ENCODE measurements around the gene CNTNAP4. TPM values are rescaled to one million over a fixed set of nuclear protein-coding genes. Genes with fewer than 3 reads are reported as not detected.

The CNTNAP4 gene
- polyA plus RNA-seq, 1 donor from 2014 or later, result 75.8 TPM

- no peak overlapping the region for H3K4me3 ChIP-seq (ENCODE audit: low read length)
- no peak overlapping the region for H3K4me2 ChIP-seq (ENCODE audit: low read length)
- no peak overlapping the region for H3K27ac ChIP-seq (ENCODE audit: low read length)
- H3K9me2 ChIP-seq (ENCODE audit: insufficient read depth, low read length), result no peaks in the 10 kb centered on the region
- H2AFZ ChIP-seq (ENCODE audit: low read depth, low read length), result no peak overlapping the region
- no peak overlapping the region for H3K9ac ChIP-seq (ENCODE audit: low read length)
- no peaks in the 10 kb centered on the region for H3K27me3 ChIP-seq (ENCODE audit: insufficient read depth, low read depth, low read length)
- no peaks in the 10 kb centered on the region for H4K20me1 ChIP-seq (ENCODE audit: insufficient read depth)
- no peaks in the 10 kb centered on the region for H3F3A ChIP-seq (ENCODE audit: insufficient read depth, low read length, poor library complexity, severe bottlenecking)
- no peaks in the 10 kb centered on the region for H3K36me3 ChIP-seq (ENCODE audit: insufficient read depth, low read length)
- no peaks in the 10 kb centered on the region for H3K9me3 ChIP-seq (ENCODE audit: low read length)
- H3K79me2 ChIP-seq (replicated peaks; ENCODE audit: insufficient read depth, low read length), result no peaks in the 10 kb centered on the region
- TF ChIP-seq POLR2AphosphoS5 (IDR thresholded peaks at IDR 0.05) (no peak), CTCF (IDR thresholded peaks at IDR 0.05; ENCODE audit: poor library complexity, severe bottlenecking) (no peak), SMC3 (conservative IDR thresholded peaks at IDR 0.05; ENCODE audit: poor library complexity) (no peak), EP300 (conservative IDR thresholded peaks at IDR 0.05; ENCODE audit: poor library complexity, severe bottlenecking) (no peak), MXI1 (conservative IDR thresholded peaks at IDR 0.05; ENCODE audit: poor library complexity, severe bottlenecking) (no peak), RAD21 (conservative IDR thresholded peaks at IDR 0.05) (no peak), EZH2 (IDR thresholded peaks at IDR 0.05; ENCODE audit: borderline replicate concordance, insufficient read depth, low read length, poor library complexity, severe bottlenecking) (no peak), TAF1 (IDR thresholded peaks at IDR 0.05; ENCODE audit: low read depth) (no peak), REST (IDR thresholded peaks at IDR 0.05; ENCODE audit: borderline replicate concordance) (no peak)
Observed at GRCh38 chr16:76232704-76233103, 44.5 kb upstream of the CNTNAP4 start.

GRCh38 chr16:76235025-76235424 is 42.2 kb upstream of the CNTNAP4 start:
- H3K9ac ChIP-seq (ENCODE audit: low read length), result no peak overlapping the region
- H3K4me2 ChIP-seq (ENCODE audit: low read length), result no peak overlapping the region
- no peaks in the 10 kb centered on the region for H3K36me3 ChIP-seq (ENCODE audit: insufficient read depth, low read length)
- H3K79me2 ChIP-seq (replicated peaks; ENCODE audit: insufficient read depth, low read length), result no peaks in the 10 kb centered on the region
- no peak for TF ChIP-seq SMC3 (conservative IDR thresholded peaks at IDR 0.05; ENCODE audit: poor library complexity)
- no peak for TF ChIP-seq CTCF (IDR thresholded peaks at IDR 0.05; ENCODE audit: poor library complexity, severe bottlenecking)
- no peak for TF ChIP-seq MXI1 (conservative IDR thresholded peaks at IDR 0.05; ENCODE audit: poor library complexity, severe bottlenecking)
- TF ChIP-seq POLR2AphosphoS5 (IDR thresholded peaks at IDR 0.05), result no peak
- no peak for TF ChIP-seq RAD21 (conservative IDR thresholded peaks at IDR 0.05)
- no peak for TF ChIP-seq EP300 (conservative IDR thresholded peaks at IDR 0.05; ENCODE audit: poor library complexity, severe bottlenecking)
- no peak overlapping the region for H2AFZ ChIP-seq (ENCODE audit: low read depth, low read length)
- no peaks in the 10 kb centered on the region for H3K9me2 ChIP-seq (ENCODE audit: insufficient read depth, low read length)
- no peaks in the 10 kb centered on the region for H3F3A ChIP-seq (ENCODE audit: insufficient read depth, low read length, poor library complexity, severe bottlenecking)
- no peak overlapping the region for H3K27ac ChIP-seq (ENCODE audit: low read length)
- no peak overlapping the region for H3K4me3 ChIP-seq (ENCODE audit: low read length)
- no peaks in the 10 kb centered on the region for H3K27me3 ChIP-seq (ENCODE audit: insufficient read depth, low read depth, low read length)
- no peaks in the 10 kb centered on the region for H4K20me1 ChIP-seq (ENCODE audit: insufficient read depth)
- no peaks in the 10 kb centered on the region for H3K9me3 ChIP-seq (ENCODE audit: low read length)

All from neural cell (in vitro differentiated cells).